HCT116 (cell line): Measurements from ENCODE around the gene DPYD. TPM values are rescaled to one million over a fixed set of nuclear protein-coding genes. Genes with fewer than 3 reads are reported as not detected.

Experiments
- ATAC-seq: fragments of 200-7000 bp; cut with Tn5 transposase; 2 replicates; pipeline ENCODE4 v1.9.1; 2020; ENCODE audit warnings: mild to moderate bottlenecking, moderate library complexity
- BruUV-seq: library from RNA; stranded (reverse); fragments of 400-500 nt; replicated peaks from 2 replicates; lab custom pipeline; 2021; lab: Mats Ljungman, UMichigan
- CTCF ChIA-PET: fragments of 300-600 bp; sonication (Branson Sonifier 250); formaldehyde crosslinking; loops from one replicate; lab custom pipeline; 2021; ENCODE audit warnings: antibody characterized with exemption; lab: Charles Lee
- POLR2A ChIA-PET: fragments of 300-600, 350-600 bp; sonication (Branson Sonifier 250); formaldehyde crosslinking; loops from one replicate; lab custom pipeline; 2021; ENCODE audit warnings: antibody characterized with exemption; lab: Charles Lee
- RAD21 ChIA-PET, 2 experiments: fragments of 300-600 bp; sonication (Branson Sonifier 250); formaldehyde crosslinking; loops; one replicate each; lab custom pipeline; 2023; ENCODE audit warnings: low total read pairs in 2 of 2; ENCODE audit not compliant: uncharacterized antibody in 2 of 2, unreplicated experiment in 2 of 2, low non-redundant PET in 1 of 2; lab: Charles Lee
- DNase-seq: peaks from one replicate; pipeline ENCODE4 v3.0.0-alpha.2; 2010; ENCODE audit warnings: low read depth, low spot score
- H2AFZ ChIP-seq: fragments of 200-600 bp; shearing (Covaris generic), sonication (generic); 2 replicates; pipeline ENCODE4 v1.6.1; 2017; ENCODE audit warnings: low read depth, mixed run types, mixed read lengths, antibody characterized with exemption, low read length; ENCODE audit not compliant: poor library complexity, severe bottlenecking
- H3K27ac ChIP-seq: 2 replicates; pipeline ENCODE4 v1.5.1; 2012; ENCODE audit warnings: low read depth, low read length
- H3K27me3 ChIP-seq: fragments of 200-600 bp; sonication (generic); 2 replicates; pipeline ENCODE4 v1.6.1; 2016; ENCODE audit warnings: mixed run types, low read length, mixed read lengths; ENCODE audit not compliant: insufficient read depth
- H3K36me3 ChIP-seq, 2 experiments: fragments of 200-500 bp in 1 of 2; fragments of 200-600 bp in 1 of 2; sonication (Bioruptor generic) in 1 of 2; sonication (generic) in 1 of 2; 2 replicates each; pipeline versions ENCODE4 v1.5.1 to v1.6.1; 2014 to 2016; ENCODE audit warnings: low read length in 2 of 2, inconsistent platforms in 1 of 2, mixed read lengths in 1 of 2, mixed run types in 1 of 2; ENCODE audit not compliant: insufficient read depth in 2 of 2, control insufficient read depth in 1 of 2
- H3K4me1 ChIP-seq, 2 experiments: fragments of 200-600 bp in 1 of 2; sonication (generic) in 1 of 2; 2 replicates each; pipeline versions ENCODE4 v1.5.1 to v1.6.1; 2012 to 2017; ENCODE audit warnings: low read length in 2 of 2, inconsistent platforms in 1 of 2, mild to moderate bottlenecking in 1 of 2, mixed read lengths in 1 of 2, mixed run types in 1 of 2, moderate library complexity in 1 of 2; ENCODE audit not compliant: insufficient read depth in 2 of 2, control insufficient read depth in 1 of 2
- H3K4me2 ChIP-seq: fragments of 200-600 bp; sonication (generic); 2 replicates; pipeline ENCODE4 v1.6.1; 2017; ENCODE audit warnings: mixed run types, low read length, mixed read lengths
- H3K4me3 ChIP-seq, 2 experiments: fragments of 200-600 bp in 1 of 2; sonication (generic) in 1 of 2; replicated peaks in 1 of 2; 2 replicates each; pipeline ENCODE4 v1.5.1; 2011 to 2016; ENCODE audit warnings: low read length in 2 of 2, control low read depth in 1 of 2, low read depth in 1 of 2, mild to moderate bottlenecking in 1 of 2, mixed read lengths in 1 of 2, mixed run types in 1 of 2
- H3K79me2 ChIP-seq: fragments of 200-600 bp; sonication (generic); 2 replicates; pipeline ENCODE4 v1.6.1; 2017; ENCODE audit warnings: mild to moderate bottlenecking, mixed run types, low read length, moderate library complexity, mixed read lengths; ENCODE audit not compliant: insufficient read depth
- H3K9ac ChIP-seq: fragments of 200-600 bp; sonication (generic); 2 replicates; pipeline ENCODE4 v1.6.1; 2016; ENCODE audit warnings: low read length, mixed read lengths
- H3K9me2 ChIP-seq: fragments of 200-600 bp; sonication (generic), shearing (Covaris generic); 2 replicates; pipeline ENCODE4 v1.6.1; 2017; ENCODE audit warnings: mixed run types, mild to moderate bottlenecking, moderate library complexity; ENCODE audit not compliant: insufficient read depth
- H3K9me3 ChIP-seq, 2 experiments: fragments of 200-500 bp in 1 of 2; fragments of 200-600 bp in 1 of 2; sonication (Bioruptor generic) in 1 of 2; sonication (generic) in 1 of 2; 2 replicates each; pipeline ENCODE4 v1.6.1; 2014 to 2017; ENCODE audit warnings: low read length in 2 of 2, mixed read lengths in 2 of 2, inconsistent platforms in 1 of 2, low read depth in 1 of 2, mild to moderate bottlenecking in 1 of 2, mixed run types in 1 of 2, moderate library complexity in 1 of 2; ENCODE audit not compliant: control insufficient read depth in 1 of 2, insufficient read depth in 1 of 2
- H4K20me1 ChIP-seq: fragments of 200-600 bp; sonication (generic), shearing (Covaris generic); 2 replicates; pipeline ENCODE4 v1.6.1; 2017; ENCODE audit warnings: mixed run types, mild to moderate bottlenecking, moderate library complexity; ENCODE audit not compliant: insufficient read depth
- ATF3 ChIP-seq: IDR thresholded peaks from 2 replicates; pipeline ENCODE4 v1.6.1; 2012
- CBX3 ChIP-seq: IDR thresholded peaks from 2 replicates; pipeline ENCODE4 v1.6.1; 2012; ENCODE audit warnings: low read depth
- CEBPB ChIP-seq: IDR thresholded peaks from 2 replicates; pipeline ENCODE4 v1.6.1; 2012; ENCODE audit warnings: low read depth
- CTCF ChIP-seq, 3 experiments: fragments of 200-600 bp in 1 of 3; sonication (generic) in 1 of 3; IDR thresholded peaks in 2 of 3; conservative IDR thresholded peaks in 1 of 3; 2 replicates each; pipeline ENCODE4 v1.5.1; 2012 to 2017; ENCODE audit warnings: low read depth in 2 of 3, low read length in 2 of 3, antibody characterized with exemption in 1 of 3, borderline replicate concordance in 1 of 3, control low read depth in 1 of 3, mild to moderate bottlenecking in 1 of 3, mixed read lengths in 1 of 3, mixed run types in 1 of 3, moderate library complexity in 1 of 3; ENCODE audit not compliant: insufficient read depth in 1 of 3
- ELF1 ChIP-seq: IDR thresholded peaks from 2 replicates; pipeline ENCODE4 v1.6.1; 2012; ENCODE audit warnings: low read depth, borderline replicate concordance
- EZH2 ChIP-seq: fragments of 200-600 bp; sonication (generic); IDR thresholded peaks from 2 replicates; pipeline ENCODE4 v1.6.1; 2017; ENCODE audit warnings: antibody characterized with exemption, mixed run types
- EZH2phosphoT487 ChIP-seq: fragments of 200-600 bp; IDR thresholded peaks from 2 replicates; pipeline ENCODE4 v1.6.1; 2018; ENCODE audit warnings: antibody characterized with exemption, borderline replicate concordance
- JUND ChIP-seq: IDR thresholded peaks from 2 replicates; pipeline ENCODE4 v1.6.1; 2012
- MAX ChIP-seq: IDR thresholded peaks from 2 replicates; pipeline ENCODE4 v1.6.1; 2012
- POLR2A ChIP-seq: IDR thresholded peaks from 2 replicates; pipeline ENCODE4 v1.7.0; 2011; ENCODE audit warnings: borderline replicate concordance; ENCODE audit not compliant: insufficient read depth, insufficient read length; ENCODE audit errors: extremely low read depth
- RAD21 ChIP-seq: IDR thresholded peaks from 2 replicates; pipeline ENCODE4 v1.6.1; 2012; ENCODE audit warnings: low read depth, mild to moderate bottlenecking
- REST ChIP-seq: IDR thresholded peaks from 2 replicates; pipeline ENCODE4 v1.6.1; 2012; ENCODE audit warnings: low read depth
- SP1 ChIP-seq: IDR thresholded peaks from 2 replicates; pipeline ENCODE4 v1.6.1; 2012; ENCODE audit warnings: low read depth
- YY1 ChIP-seq: IDR thresholded peaks from 2 replicates; pipeline ENCODE4 v1.6.1; 2011; ENCODE audit warnings: low read length, low read depth, moderate library complexity, mild to moderate bottlenecking; ENCODE audit not compliant: insufficient replicate concordance; ENCODE audit errors: extremely low read depth
- ZNF274 ChIP-seq: fragments of 200-500 bp; sonication (Bioruptor generic); IDR thresholded peaks from 2 replicates; pipeline ENCODE4 v1.6.1; 2014; ENCODE audit warnings: mild to moderate bottlenecking, low read depth, low read length, inconsistent platforms
- intact Hi-C: fragments of 100-400 bp; cut with micrococcal nuclease; formaldehyde crosslinking; loops from 2 replicates; pipeline ENCODE4 v1.10.0; 2022
- total RNA-seq: library from RNA; stranded (reverse); gene quantifications from one replicate; pipeline ENCODE4 v1.2.1, GENCODE V29; 2021; ENCODE audit not compliant: unreplicated experiment

DPYD gene
- total RNA-seq, 1 experiment from 2014 or later: 1.7 TPM

GRCh38 chr1:97258597-97258996 is 662.2 kb downstream of the DPYD start:
- Histone ChIP-seq H3K27me3 (no peaks in the 10 kb centered on the region), H2AFZ (no peak overlapping the region), H4K20me1 (no peaks in the 10 kb centered on the region), H3K9me2 (no peaks in the 10 kb centered on the region), H3K9ac (no peak overlapping the region), H3K4me2 (no peak overlapping the region), H3K4me3 (no peak overlapping the region), H3K36me3 (no peaks in the 10 kb centered on the region), H3K27ac (no peak overlapping the region), H3K4me1 (no peaks in the 10 kb centered on the region), H3K79me2 (no peaks in the 10 kb centered on the region), H3K9me3 (no peaks in the 10 kb centered on the region)
- ChIA-PET POLR2A (no interaction called here), CTCF (no interaction called here), RAD21 (no interaction called here)
- intact Hi-C loops: no loop called here
- no peak for DNase-seq
- ATAC-seq: no peak
- no TSS peak for BruUV-seq
- no peak for TF ChIP-seq CBX3
- TF ChIP-seq EZH2phosphoT487: no peak
- no peak for TF ChIP-seq MAX
- TF ChIP-seq EZH2: no peak
- no peak for TF ChIP-seq ELF1
- no peak for TF ChIP-seq CTCF (IDR thresholded peaks at IDR 0.05 in 2 of 3, conservative IDR thresholded peaks at IDR 0.05 in 1 of 3; ENCODE audit: borderline replicate concordance in 1 of 3, insufficient read depth in 1 of 3, low read depth in 2 of 3, low read length in 2 of 3)
- no peak for TF ChIP-seq REST
- no peak for TF ChIP-seq CEBPB
- TF ChIP-seq SP1: no peak
- no peak for TF ChIP-seq ZNF274
- TF ChIP-seq POLR2A: no peak
- TF ChIP-seq ATF3: no peak
- no peak for TF ChIP-seq YY1
- TF ChIP-seq RAD21: no peak
- no peak for TF ChIP-seq JUND
